HG03469 (cell line): ENCODE measurements around the gene HYAL2.
A peak's percentile ranks its signal among the peaks of the same experiment; 100 is the strongest.

Experiments
- ATAC-seq: cut with Tn5 transposase; IDR thresholded peaks from one replicate; pipeline ENCODE4 v1.9.1; 2021; ENCODE audit warnings: mild to moderate bottlenecking, moderate library complexity, moderate number of reproducible peaks; ENCODE audit not compliant: unreplicated experiment

The HYAL2 gene

DNA sequence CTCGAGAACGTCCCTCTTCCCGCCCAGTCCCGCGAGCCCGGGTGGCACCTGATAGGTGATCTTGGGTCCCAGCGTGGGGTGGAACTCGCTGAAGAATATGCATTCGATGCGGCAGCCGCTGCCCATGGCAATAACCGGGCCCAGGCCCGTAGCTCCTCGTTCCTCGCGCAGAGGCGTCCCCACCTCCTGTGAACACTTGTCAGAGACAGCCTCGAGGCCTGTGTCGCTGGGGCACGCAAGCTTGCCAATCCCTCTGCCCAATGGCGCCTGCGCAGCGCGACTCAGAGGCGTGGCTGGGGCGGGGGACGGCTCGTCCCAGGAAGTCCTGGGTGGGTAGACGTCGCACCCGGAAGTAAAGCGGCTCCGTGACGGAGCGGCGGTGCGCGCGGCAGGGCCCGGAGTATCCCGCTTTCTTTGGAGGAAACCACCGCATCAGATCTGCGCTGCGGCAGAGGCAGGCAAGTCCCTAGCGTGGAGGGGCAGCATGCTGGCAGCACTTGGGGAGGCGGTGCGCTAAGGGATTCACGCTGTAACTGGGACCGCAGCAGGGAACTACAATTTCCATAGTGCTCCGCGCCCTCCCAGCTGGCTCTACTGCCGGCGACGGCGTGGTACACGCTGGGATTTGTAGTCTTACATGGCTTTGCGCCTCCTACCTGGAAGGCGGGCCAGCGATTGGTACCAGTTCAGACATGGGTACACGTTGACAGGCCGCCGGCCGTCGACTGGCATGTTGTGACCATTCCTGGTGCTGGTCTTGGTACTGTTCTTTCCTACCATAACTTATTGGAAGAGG lies 28.2 kb upstream of the HYAL2 start, which contains the start of the genes CYB561D2 and NPRL2:
TSS of gene CYB561D2 (plus strand) at position 336 of the 796 bp plus-strand sequence. CDS start 572 bp downstream, outside the sequence.
TSS of gene NPRL2 (minus strand) at position 249 of the 796 bp plus-strand sequence. CDS start at position 126, 123 bp downstream.
- peak; percentile 63 for ATAC-seq

DNA sequence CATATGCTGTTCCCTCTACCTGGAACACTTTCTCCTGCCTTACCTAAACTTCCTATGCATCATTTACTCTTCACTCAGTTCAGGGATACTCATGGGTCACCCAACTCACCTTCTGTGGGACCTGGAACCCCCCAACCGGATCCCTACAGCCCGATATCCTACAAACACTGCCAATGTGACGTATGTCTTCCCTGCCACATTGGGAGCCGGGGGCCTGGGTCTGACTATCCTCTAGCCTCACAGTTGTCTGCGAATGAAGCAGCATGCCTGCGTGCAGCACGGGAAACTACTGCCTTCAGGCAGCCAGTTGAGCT lies 27.6 kb upstream of the HYAL2 start:
- no peak for ATAC-seq

DNA sequence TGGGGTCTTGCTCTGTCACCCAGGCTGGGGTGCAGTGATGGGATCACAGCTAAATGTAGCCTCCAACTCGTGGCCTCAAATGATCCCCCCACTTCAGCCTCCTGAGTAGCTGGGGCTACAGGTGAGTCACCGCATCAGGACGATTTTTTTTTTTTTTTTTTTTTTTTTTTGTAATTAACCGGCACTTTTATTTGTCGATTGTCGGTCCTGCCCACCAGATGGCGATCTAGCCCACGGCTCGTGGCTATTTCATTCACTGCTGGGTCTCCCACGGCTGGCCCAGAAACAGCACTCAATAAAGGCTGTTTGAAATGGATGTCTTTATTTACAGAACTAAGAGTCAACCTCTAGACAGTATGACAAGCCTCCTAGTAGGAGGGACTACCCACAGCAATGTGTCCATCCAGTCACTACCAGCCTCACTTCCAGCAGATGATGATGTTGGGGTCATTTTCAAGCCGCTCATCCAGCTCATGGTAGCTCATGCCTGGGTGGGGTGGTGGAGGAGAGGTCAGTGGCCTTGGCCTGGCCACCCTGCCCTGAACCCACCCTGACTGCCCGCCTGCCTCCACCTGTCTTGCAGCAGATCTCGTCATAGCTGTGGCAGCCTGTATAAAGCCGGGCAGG lies 24.8 kb upstream of the HYAL2 start:
- no peak for ATAC-seq

- no peak for ATAC-seq
These were observed 23.2 kb upstream of the HYAL2 start, which contains the start of gene ZMYND10 for GRCh38 chr3:50345586-50346234. ZMYND10 (minus strand) TSS chr3:50345732; CDS start chr3:50345579, 153 bp downstream.

DNA sequence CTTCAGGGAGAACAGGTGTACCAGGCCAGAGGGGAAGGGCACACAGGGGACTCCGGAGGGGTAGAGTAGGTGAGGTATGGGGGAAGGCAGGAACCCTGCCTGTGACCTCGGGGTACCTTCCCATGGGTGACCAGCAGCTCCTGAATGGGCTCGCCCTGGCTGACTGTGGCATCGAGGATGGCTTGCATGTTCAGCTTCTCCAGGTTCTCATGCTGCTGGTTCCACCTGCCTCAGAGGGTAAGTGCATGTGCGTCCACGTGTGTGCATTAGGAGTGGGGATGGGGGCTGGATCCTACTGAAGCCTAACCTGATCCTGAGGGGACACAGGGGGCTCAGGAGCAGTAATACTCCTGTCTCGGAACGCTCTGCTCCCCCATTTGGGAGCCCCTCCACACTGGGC lies 22.5 kb upstream of the HYAL2 start:
- ATAC-seq = no peak

- no peak for ATAC-seq
These were observed 20.5 kb upstream of the HYAL2 start for GRCh38 chr3:50342813-50343633.

GRCh38 chr3:50341996-50342650 lies 19.6 kb upstream of the HYAL2 start:
- ATAC-seq = no peak

DNA sequence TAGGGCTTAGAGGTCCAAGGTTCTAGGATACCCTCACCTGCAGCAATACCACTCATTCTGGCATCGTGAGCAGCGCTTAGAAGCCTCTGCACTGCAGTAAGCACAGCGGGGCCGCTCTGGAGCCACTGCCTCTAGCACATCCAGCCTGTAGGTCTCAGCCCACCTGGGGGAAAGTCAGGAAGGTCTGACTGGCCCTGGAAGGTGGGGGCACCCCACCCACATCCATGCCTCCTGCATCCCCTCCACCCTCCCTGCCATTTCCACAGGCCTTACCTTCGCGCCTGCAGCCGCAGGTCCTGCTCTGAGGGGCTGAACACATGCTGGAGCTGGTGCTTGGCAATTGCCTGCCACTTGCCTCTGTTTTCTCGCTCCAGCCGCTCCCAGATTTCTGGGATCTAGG lies 19.0 kb upstream of the HYAL2 start:
- ATAC-seq = no peak

DNA sequence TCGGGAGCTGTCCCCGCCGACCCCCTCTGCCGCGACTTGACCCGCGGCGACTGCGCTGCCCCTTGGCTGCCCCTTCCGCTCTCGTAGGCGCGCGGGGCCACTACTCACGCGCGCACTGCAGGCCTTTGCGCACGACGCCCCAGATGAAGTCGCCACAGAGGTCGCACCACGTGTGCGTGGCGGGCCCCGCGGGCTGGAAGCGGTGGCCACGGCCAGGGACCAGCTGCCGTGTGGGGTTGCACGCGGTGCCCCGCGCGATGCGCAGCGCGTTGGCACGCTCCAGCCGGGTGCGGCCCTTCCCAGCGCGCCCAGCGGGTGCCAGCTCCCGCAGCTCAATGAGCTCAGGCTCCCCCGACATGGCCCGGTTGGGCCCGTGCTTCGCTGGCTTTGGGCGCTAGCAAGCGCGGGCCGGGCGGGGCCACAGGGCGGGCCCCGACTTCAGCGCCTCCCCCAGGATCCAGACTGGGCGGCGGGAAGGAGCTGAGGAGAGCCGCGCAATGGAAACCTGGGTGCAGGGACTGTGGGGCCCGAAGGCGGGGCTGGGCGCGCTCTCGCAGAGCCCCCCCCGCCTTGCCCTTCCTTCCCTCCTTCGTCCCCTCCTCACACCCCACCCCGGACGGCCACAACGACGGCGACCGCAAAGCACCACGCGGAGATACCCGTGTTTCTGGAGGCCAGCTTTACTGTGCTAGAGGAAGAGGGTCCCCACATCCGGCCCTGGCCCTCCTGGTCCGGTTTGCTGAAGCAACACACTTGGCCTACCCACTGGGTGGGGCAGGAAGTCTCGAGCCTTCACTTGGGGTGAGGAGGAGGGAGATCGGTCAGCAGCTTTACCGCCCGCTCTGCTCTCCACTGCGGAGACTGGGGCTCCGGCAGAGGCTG lies 18.1 kb upstream of the HYAL2 start, which contains the start of gene RASSF1:
TSS of gene RASSF1 (minus strand) at position 389 of the 882 bp plus-strand sequence. CDS start at position 358, 31 bp downstream.
- no peak for ATAC-seq

DNA sequence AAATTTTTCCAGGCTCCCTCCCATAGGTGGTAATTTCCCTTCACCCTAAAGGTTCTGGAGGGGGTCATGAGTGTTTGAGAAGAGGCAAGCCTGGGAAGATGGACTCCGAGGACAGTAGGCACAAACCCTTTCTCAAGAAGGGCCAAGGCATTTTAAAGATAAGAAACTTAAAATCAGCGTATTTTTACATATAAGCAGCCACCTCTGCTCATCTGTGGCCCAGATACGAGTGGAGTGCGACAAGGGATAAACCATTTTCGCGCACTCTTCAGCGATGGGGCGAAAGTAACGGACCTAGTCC lies 17.6 kb upstream of the HYAL2 start:
- no peak for ATAC-seq

GRCh38 chr3:50339485-50340146 lies 17.1 kb upstream of the HYAL2 start:
- ATAC-seq = no peak

DNA sequence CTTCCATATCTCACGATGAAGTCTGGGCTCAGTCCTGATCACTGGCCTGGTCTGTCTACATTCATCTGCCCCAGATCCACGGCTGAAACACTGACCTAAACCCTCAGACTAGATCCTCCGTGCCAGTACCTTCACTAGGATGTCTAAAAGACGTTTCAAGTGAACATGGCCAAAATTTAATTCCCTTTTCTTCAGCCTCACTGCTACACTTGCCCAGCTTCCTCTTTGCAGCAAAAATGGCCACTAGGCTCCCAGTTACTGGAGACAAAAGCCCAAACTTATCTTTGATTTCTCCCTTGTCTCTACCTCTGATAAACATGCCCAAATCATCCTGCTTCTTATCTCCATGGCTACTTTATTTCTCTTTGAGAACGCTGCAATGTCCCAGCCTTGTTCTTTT lies 16.4 kb upstream of the HYAL2 start:
- ATAC-seq = no peak

- ATAC-seq = peak; percentile 43
These were observed 14.8 kb upstream of the HYAL2 start for GRCh38 chr3:50337175-50337861.

GRCh38 chr3:50336452-50337174 lies 14.1 kb upstream of the HYAL2 start:
- peak; percentile 1 for ATAC-seq

GRCh38 chr3:50334339-50335075 lies 12.0 kb upstream of the HYAL2 start:
- no peak for ATAC-seq

- no peak for ATAC-seq
These were observed 11.3 kb upstream of the HYAL2 start for GRCh38 chr3:50333744-50334328.
